Mesodermal cell (in vitro differentiated cells): ENCODE results near the gene MAGI2.

ENCODE experiments used
- H3K27ac ChIP-seq: 2 replicates; pipeline ENCODE4 v1.7.0; 2013; ENCODE audit warnings: mild to moderate bottlenecking, low read depth, low read length, moderate library complexity; ENCODE audit not compliant: severe bottlenecking
- H3K36me3 ChIP-seq: 2 replicates; pipeline ENCODE4 v1.7.1; 2013; ENCODE audit warnings: mild to moderate bottlenecking, low read length, moderate library complexity; ENCODE audit not compliant: control insufficient read depth, insufficient read depth
- H3K4me1 ChIP-seq: one replicate; pipeline ENCODE4 v1.7.1; 2013; ENCODE audit warnings: mild to moderate bottlenecking, low read length; ENCODE audit not compliant: insufficient read depth, control insufficient read depth, poor library complexity, severe bottlenecking
- H3K4me3 ChIP-seq: 2 replicates; pipeline ENCODE4 v1.7.0; 2013; ENCODE audit warnings: low read length, control low read depth, mild to moderate bottlenecking; ENCODE audit not compliant: insufficient read depth, poor library complexity, severe bottlenecking; ENCODE audit errors: extremely low read depth
- H3K9me3 ChIP-seq: 2 replicates; pipeline ENCODE4 v1.7.1; 2013; ENCODE audit warnings: mild to moderate bottlenecking, low read length, moderate library complexity; ENCODE audit not compliant: control insufficient read depth
- WGBS, 2 experiments: methylation state at CpG; one replicate each; pipeline ENCODE4 v1.1.5; 2013; ENCODE audit warnings: missing lambda C conversion rate in 2 of 2; ENCODE audit not compliant: insufficient coverage in 2 of 2; 5-methylcytosine and 5-hydroxymethylcytosine counted together

MAGI2 gene

DNA sequence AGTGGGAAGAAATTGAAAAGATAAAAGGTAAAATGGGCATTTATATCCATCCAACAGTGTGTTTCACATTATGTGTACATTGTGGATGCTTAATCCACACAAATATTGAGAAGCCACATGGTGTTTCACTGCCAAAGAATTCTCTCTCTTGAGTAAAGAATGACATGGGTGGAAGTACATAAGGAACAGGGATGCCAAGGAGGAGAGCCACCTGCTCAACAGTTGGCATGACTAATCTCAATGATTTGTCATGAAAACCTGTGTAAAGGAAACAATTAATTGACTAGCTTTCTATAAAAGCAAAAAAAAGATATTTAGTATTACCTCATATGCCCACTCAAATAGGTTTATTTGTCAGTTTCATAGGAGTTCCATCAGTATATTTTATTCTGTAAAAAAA is 43.1 kb downstream of the MAGI2 start:
- Histone ChIP-seq H3K4me3 (no peak overlapping the region), H3K9me3 (no peaks in the 10 kb centered on the region), H3K4me1 (no peaks in the 10 kb centered on the region), H3K27ac (no peak overlapping the region), H3K36me3 (no peaks in the 10 kb centered on the region)

DNA sequence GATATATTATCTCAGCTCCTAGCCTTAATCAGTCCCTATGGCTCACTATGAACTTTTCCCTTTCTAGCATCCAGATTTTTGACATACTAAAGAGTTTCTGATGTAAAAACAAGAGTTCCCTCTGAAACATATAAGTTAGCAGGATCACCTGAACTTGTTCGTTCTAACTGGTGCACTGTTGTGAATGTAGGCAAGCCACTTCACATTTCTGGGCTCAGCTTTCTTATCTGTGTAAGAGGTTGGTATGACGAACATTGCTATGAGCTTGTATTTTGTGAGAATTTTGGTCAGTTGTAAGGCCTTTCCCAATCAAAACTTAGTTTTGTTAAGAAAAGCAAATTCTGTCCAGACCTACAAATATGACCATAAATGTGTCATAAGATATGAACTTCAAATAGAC is 46.1 kb downstream of the MAGI2 start:
- H3K4me3 ChIP-seq, result no peak overlapping the region
- H3K36me3 ChIP-seq, result no peaks in the 10 kb centered on the region
- H3K27ac ChIP-seq, result no peak overlapping the region
- whole genome bisulfite sequencing, 2 experiments, result no CpG with 5 or more reads among the region's 2 CpGs
- no peaks in the 10 kb centered on the region for H3K4me1 ChIP-seq
- H3K9me3 ChIP-seq, result no peaks in the 10 kb centered on the region

DNA sequence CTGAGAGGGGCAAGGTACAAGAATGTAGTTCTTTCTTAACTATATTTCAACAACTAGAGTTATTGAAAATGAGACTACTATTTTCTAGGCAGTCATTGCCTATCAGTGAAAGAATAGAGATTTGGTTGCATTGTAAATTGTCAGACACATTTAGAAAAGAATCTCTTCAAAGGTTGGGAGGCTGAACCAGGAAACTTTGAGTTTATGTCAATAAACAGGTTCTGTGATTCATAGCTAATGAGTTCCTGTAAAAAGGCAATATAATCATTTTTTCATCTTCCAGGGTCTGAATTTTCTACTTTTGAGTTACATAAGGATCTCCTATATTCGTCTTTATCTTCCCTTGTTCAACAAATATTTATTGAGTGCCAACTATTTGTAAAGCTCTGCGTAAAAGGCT is 47.1 kb downstream of the MAGI2 start:
- Histone ChIP-seq H3K4me1 (no peaks in the 10 kb centered on the region), H3K4me3 (no peak overlapping the region), H3K27ac (no peak overlapping the region), H3K36me3 (no peaks in the 10 kb centered on the region), H3K9me3 (no peaks in the 10 kb centered on the region)
- WGBS, 2 experiments, result no CpG with 5 or more reads among the region's 2 CpGs

DNA sequence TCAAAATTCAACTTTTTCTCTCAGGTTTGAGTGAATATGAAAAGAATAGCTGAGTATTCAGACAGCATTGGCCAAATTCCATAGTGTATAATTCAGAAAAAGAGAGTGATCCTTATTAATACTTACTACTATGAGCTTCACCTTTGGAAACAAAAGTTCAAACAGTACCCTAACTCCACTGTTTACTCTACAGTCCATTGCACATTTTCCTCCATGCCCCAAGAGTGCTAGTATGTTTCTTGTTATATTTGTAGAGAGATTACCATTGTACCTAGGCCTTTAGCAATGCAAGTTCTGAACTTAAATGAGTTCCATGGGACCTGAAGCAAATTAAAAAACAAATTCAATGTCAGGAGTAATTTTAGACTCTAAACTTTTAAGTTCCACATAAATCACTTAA is 48.1 kb downstream of the MAGI2 start:
- Histone ChIP-seq H3K9me3 (no peaks in the 10 kb centered on the region), H3K36me3 (no peaks in the 10 kb centered on the region), H3K4me1 (no peaks in the 10 kb centered on the region), H3K27ac (no peak overlapping the region), H3K4me3 (no peak overlapping the region)

DNA sequence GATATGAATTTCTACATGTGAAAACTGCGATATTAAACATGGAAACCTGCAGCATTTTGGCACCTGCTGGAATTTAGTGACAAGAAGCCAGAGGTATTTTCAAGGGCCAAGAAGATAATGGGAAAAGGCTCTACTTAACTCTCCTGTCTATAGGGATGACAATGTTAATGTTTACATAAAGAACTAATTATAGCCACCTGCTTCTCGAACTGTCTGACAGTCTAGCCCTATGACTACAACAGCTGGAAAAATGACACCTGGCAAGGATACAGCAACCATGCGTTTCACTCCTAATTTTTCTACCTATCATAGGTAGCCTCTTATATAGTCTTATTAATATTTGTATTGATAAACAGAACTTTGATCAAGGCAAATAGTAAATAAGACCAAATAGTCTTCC is 49.6 kb downstream of the MAGI2 start:
- Histone ChIP-seq H3K4me1 (no peaks in the 10 kb centered on the region), H3K27ac (no peak overlapping the region), H3K36me3 (no peaks in the 10 kb centered on the region), H3K4me3 (no peak overlapping the region), H3K9me3 (no peaks in the 10 kb centered on the region)
- WGBS, 2 experiments, result 100% methylated on average over 1 of the region's 3 CpGs; no CpG with 5 or more reads in 1 of the 2 experiments

DNA sequence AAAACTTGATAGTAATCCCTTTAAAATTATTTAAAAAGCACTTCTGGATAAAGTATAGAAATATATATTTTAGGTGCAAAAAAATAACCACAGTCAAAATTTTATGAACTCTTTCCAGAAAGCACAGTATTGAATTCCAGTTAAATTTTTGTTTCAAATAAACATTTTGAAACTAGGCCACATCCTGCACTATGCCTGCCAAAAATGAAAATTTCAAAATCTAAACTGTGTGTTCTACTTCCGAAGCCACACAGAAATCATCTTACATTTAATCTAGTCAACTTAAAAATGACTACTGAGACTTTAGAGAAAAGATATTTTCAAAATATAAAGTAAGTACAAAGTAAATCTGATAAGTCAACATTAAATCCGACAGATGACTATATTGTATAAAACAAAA is 50.0 kb downstream of the MAGI2 start:
- Histone ChIP-seq H3K27ac (no peak overlapping the region), H3K4me1 (no peaks in the 10 kb centered on the region), H3K36me3 (no peaks in the 10 kb centered on the region), H3K9me3 (no peaks in the 10 kb centered on the region), H3K4me3 (no peak overlapping the region)
- no CpG with 5 or more reads among the region's 2 CpGs for WGBS, 2 experiments

DNA sequence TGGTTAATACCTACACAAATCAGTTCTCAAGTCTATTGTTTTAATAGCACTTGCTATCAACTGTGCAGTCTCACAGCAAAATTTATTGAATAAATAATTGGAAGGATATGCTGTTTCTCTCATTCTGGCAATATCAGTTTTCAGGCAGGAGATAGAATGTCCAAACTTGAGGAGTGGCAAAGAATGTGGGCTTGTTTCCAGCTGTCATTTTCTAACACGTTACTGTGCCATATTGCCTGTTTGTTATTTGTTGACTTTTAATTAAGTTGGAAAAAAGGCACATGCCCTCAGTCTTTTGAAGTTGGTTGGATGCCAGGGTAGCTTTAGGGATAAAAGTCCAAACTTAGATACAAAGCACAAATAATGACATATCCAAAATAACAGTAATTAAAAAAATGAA is 52.2 kb downstream of the MAGI2 start:
- 80 to 100% methylated on average over 1 of the region's 1 CpG for WGBS, 2 experiments
- H3K9me3 ChIP-seq, result no peaks in the 10 kb centered on the region
- no peaks in the 10 kb centered on the region for H3K36me3 ChIP-seq
- no peak overlapping the region for H3K27ac ChIP-seq
- H3K4me3 ChIP-seq, result no peak overlapping the region
- no peaks in the 10 kb centered on the region for H3K4me1 ChIP-seq

DNA sequence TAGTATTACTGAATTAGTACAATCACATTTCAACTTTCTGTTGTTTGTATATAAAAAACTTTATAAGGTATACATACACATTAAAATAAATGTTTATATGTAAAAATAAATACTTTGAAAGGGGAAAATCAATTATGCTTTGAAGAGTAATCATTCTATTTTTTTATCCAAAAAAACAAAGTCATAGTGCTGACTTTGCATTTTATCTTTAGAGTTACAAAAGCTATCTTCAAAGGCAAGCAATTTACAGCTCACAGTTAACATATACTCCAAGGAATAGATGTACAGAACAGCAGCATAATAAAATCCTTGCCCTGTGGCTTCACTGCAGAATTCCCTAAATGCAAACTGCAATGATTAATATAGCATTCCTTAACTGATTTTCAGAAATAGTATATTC is 53.2 kb downstream of the MAGI2 start:
- H3K4me1 ChIP-seq, result no peaks in the 10 kb centered on the region
- H3K27ac ChIP-seq, result no peak overlapping the region
- H3K9me3 ChIP-seq, result no peaks in the 10 kb centered on the region
- H3K36me3 ChIP-seq, result no peaks in the 10 kb centered on the region
- H3K4me3 ChIP-seq, result no peak overlapping the region

DNA sequence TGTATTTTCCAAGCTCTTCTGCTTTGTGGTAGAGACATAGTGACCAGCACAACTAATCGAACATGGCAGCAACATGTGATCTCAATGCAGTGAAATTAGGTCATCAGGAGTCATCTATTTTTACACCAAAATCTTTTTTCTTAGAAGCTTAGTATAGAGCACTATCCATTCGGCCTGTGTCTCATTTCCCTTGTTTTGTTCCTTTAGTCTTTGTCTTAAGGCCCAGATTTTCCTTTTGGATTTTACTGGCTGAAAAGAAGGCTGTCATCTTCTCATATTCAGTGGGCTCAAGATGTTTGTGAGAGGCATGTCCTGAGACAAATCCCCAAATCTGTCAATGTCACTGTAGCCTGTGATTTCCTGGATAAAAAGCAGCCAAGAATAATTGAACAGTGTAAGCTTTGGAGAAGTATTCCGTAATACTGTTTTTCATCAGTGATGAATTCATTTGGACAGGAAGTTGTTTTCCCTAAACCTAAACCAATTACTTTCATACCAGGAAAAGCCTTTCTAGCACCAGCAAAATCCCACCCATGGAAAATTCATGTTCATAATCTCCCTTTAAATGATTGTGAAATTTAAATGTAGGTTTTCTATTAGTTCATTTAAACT is 55.2 kb downstream of the MAGI2 start:
- H3K27ac ChIP-seq, result no peak overlapping the region
- H3K36me3 ChIP-seq, result no peaks in the 10 kb centered on the region
- no peaks in the 10 kb centered on the region for H3K9me3 ChIP-seq
- no peaks in the 10 kb centered on the region for H3K4me1 ChIP-seq
- 80 to 100% methylated on average over 2 of the region's 3 CpGs for WGBS, 2 experiments
- no peak overlapping the region for H3K4me3 ChIP-seq

DNA sequence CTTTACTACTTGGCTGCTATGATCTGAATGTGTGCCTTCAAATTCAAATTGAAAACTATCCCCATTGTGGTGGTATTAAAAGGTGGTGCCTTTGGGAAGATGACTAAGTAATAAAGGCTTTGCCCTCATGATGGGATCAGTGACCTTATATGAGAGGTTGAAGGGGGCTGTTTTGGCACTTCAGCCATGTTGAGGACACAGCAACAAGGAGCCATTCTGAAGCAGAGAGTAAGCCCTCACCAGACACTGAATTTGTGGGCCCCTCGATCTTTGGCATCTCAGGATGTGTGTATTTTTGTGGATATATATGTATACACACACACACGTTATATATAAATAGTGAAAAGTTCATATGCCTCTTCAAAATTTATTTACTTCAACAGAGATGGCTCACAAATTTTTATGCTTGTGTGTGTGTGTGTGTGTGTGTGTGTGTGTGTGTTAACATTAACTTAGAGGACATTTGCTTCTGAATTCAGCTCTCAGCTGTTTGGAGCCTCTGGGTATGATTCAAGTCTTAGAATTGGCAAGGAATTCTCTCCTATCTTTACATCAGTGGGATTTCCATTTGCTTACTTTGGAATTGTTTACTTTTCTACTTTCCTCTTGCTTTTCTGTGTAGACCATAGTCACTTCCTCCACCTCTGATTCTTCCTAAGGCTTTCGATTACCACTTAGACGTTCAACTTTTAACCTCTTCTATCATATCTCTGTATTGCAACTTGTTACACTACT is 66.6 kb downstream of the MAGI2 start:
- Histone ChIP-seq H3K4me3 (no peak overlapping the region), H3K9me3 (no peaks in the 10 kb centered on the region), H3K4me1 (peaks cover 6% of the 10 kb centered on the region), H3K27ac (no peak overlapping the region), H3K36me3 (no peaks in the 10 kb centered on the region)
- WGBS, 2 experiments, result 80 to 100% methylated on average over 2 of the region's 4 CpGs

DNA sequence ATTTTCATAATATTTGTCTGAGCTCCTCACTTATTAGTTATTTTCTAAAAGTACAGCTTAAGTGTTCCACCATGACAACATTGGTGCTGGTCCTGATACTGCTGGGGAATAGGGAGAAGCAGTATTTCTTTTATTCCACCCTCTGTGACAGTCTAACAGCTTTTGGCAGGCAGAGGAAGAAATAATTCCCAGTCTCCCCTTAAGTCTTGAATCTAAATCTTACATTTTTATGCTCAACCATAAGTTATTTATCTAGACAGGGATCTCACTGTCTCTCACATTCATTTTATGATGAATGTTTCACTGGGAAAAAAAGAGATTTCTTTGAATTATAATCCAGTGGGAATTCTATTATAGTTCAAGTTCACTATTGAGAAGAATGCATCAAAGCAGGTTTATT is 71.5 kb downstream of the MAGI2 start:
- no peaks in the 10 kb centered on the region for H3K36me3 ChIP-seq
- no peak overlapping the region for H3K4me3 ChIP-seq
- peaks cover 5% of the 10 kb centered on the region for H3K4me1 ChIP-seq
- no peak overlapping the region for H3K27ac ChIP-seq
- H3K9me3 ChIP-seq, result no peaks in the 10 kb centered on the region
